Measurements from ENCODE around the gene GPSM3. TPM values are rescaled to one million over a fixed set of nuclear protein-coding genes. Genes with fewer than 3 reads are reported as not detected.

GPSM3 gene
- polyA plus RNA-seq, 1 experiment = 13.3 TPM

- ChIA-PET CTCF (no interaction called here), POLR2A (no interaction called here)
- Histone ChIP-seq H3K27me3 (ENCODE audit: control insufficient read depth, insufficient read depth, low read length) (no peaks in the 10 kb centered on the region), H3K36me3 (ENCODE audit: control insufficient read depth, insufficient read depth, low read length) (peaks cover 18% of the 10 kb centered on the region), H3K4me3 (ENCODE audit: low read depth, low read length) (no peak within 1 kb of the TSS)
- TF ChIP-seq CTCF (IDR thresholded peaks at IDR 0.05; ENCODE audit: insufficient read depth, low read depth, low read length) = no peak
- DNase-seq (ENCODE audit: low read depth) = no peak
These were observed 8.3 kb downstream of the GPSM3 start, which contains the start of gene AGER for GRCh38 chr6:32184084-32184640. TSS of gene AGER (minus strand) at chr6:32184253. CDS start at chr6:32184222, 31 bp downstream.

- CTCF ChIA-PET = no interaction called here
These were observed 8.9 kb downstream of the GPSM3 start for GRCh38 chr6:32183483-32184083.

GRCh38 chr6:32183030-32183429, 9.4 kb downstream of the GPSM3 start:
- no peak for DNase-seq (ENCODE audit: low read depth)
- Histone ChIP-seq H3K27me3 (ENCODE audit: control insufficient read depth, insufficient read depth, low read length) (no peaks in the 10 kb centered on the region), H3K4me3 (ENCODE audit: low read depth, low read length) (no peak overlapping the region), H3K36me3 (ENCODE audit: control insufficient read depth, insufficient read depth, low read length) (peaks cover 18% of the 10 kb centered on the region)
- ChIA-PET CTCF (no interaction called here), POLR2A (no interaction called here)
- TF ChIP-seq CTCF (IDR thresholded peaks at IDR 0.05; ENCODE audit: insufficient read depth, low read depth, low read length) = no peak

More at GRCh38 chr6:32183483-32184083, 8.9 kb downstream of the GPSM3 start:
- Histone ChIP-seq H3K4me3 (ENCODE audit: low read depth, low read length) (no peak overlapping the region), H3K36me3 (ENCODE audit: control insufficient read depth, insufficient read depth, low read length) (peaks cover 18% of the 10 kb centered on the region), H3K27me3 (ENCODE audit: control insufficient read depth, insufficient read depth, low read length) (no peaks in the 10 kb centered on the region)
- DNase-seq (ENCODE audit: low read depth) = no peak
- POLR2A ChIA-PET = no interaction called here
- TF ChIP-seq CTCF (IDR thresholded peaks at IDR 0.05; ENCODE audit: insufficient read depth, low read depth, low read length) = no peak

- ChIA-PET CTCF (no interaction called here), POLR2A (no interaction called here)
- no peaks in the 10 kb centered on the region for H3K27me3 ChIP-seq (ENCODE audit: control insufficient read depth, insufficient read depth, low read length)
- TF ChIP-seq CTCF (IDR thresholded peaks at IDR 0.05; ENCODE audit: insufficient read depth, low read depth, low read length) = no peak
- H3K4me3 ChIP-seq (ENCODE audit: low read depth, low read length) = no peak overlapping the region
- peaks cover 16% of the 10 kb centered on the region for H3K36me3 ChIP-seq (ENCODE audit: control insufficient read depth, insufficient read depth, low read length)
- no peak for DNase-seq (ENCODE audit: low read depth)
These were observed 9.9 kb downstream of the GPSM3 start for GRCh38 chr6:32182555-32182981.

GRCh38 chr6:32181915-32182529, 10.4 kb downstream of the GPSM3 start:
- no peaks in the 10 kb centered on the region for H3K27me3 ChIP-seq (ENCODE audit: control insufficient read depth, insufficient read depth, low read length)
- no peak overlapping the region for H3K4me3 ChIP-seq (ENCODE audit: low read depth, low read length)
- DNase-seq (ENCODE audit: low read depth) = no peak
- H3K36me3 ChIP-seq (ENCODE audit: control insufficient read depth, insufficient read depth, low read length) = peaks cover 15% of the 10 kb centered on the region
- no peak for TF ChIP-seq CTCF (IDR thresholded peaks at IDR 0.05; ENCODE audit: insufficient read depth, low read depth, low read length)
- POLR2A ChIA-PET = interaction anchor here (0.5 kb wide), 1 partner anchor 1567 kb away, joined by 3 read pairs; no protein-coding TSS in a partner anchor
- CTCF ChIA-PET = no interaction called here

All from BJ (cell line).